ENCODE measurements around the gene CDCA5.

GRCh38 chr11:65100674-65101350 lies 17.0 kb upstream of the CDCA5 start:
- TF ChIP-seq MXI1 (IDR thresholded peaks at IDR 0.05; ENCODE audit: low read depth, low read length) (no peak), RFX5 (IDR thresholded peaks at IDR 0.05; ENCODE audit: low read length) (no peak), JUND (IDR thresholded peaks at IDR 0.05) (no peak), CTCF (IDR thresholded peaks at IDR 0.05) (peak; percentile 35; the same call in 1 of the 2 replicates), POLR2AphosphoS5 (IDR thresholded peaks at IDR 0.05; ENCODE audit: low read depth, low read length) (no peak)

Measured in SK-N-SH (cell line).